ENCODE results near the gene PATJ.
"Not testable (repeated sequence)": the region's sequence is repeated elsewhere in the genome, so short reads cannot be mapped to it uniquely, and the experiment has no call there.

Gene PATJ

GRCh38 chr1:61727544-61727943, 14.7 kb upstream of the PATJ start:
- no peaks in the 10 kb centered on the region for H3K4me1 ChIP-seq (ENCODE audit: control insufficient read depth, low read depth, low read length)
- no peak overlapping the region for H2BK5ac ChIP-seq (ENCODE audit: low read length)
- H3K23ac ChIP-seq (ENCODE audit: low read length), result no peak overlapping the region
- H2BK15ac ChIP-seq (replicated peaks; ENCODE audit: low read depth), result no peak overlapping the region
- no peak overlapping the region for H4K8ac ChIP-seq (ENCODE audit: low read depth, low read length)
- no peak for DNase-seq
- WGBS (ENCODE audit: extremely low coverage, insufficient coverage, low lambda C conversion rate), result no CpG with 5 or more reads among the region's 3 CpGs
- no peak overlapping the region for H2AK5ac ChIP-seq (ENCODE audit: low read length)
- H3K27me3 ChIP-seq (ENCODE audit: insufficient read depth, low read length, poor library complexity), result no peaks in the 10 kb centered on the region
- no peak overlapping the region for H3K4me2 ChIP-seq (ENCODE audit: low read length)
- H3K4me3 ChIP-seq (ENCODE audit: low read length), result no peak overlapping the region
- no peak overlapping the region for H2BK120ac ChIP-seq (ENCODE audit: low read depth, low read length)
- no peaks in the 10 kb centered on the region for H3K36me3 ChIP-seq (ENCODE audit: control insufficient read depth, insufficient read depth, low read length)
- no peak overlapping the region for H4K5ac ChIP-seq (ENCODE audit: low read length)
- H3K79me1 ChIP-seq (ENCODE audit: low read length), result peaks cover 3% of the 10 kb centered on the region
- H3K27ac ChIP-seq (ENCODE audit: low read depth, low read length), result no peak overlapping the region
- no peak overlapping the region for H3K9ac ChIP-seq (ENCODE audit: low read length)
- no peak overlapping the region for H3K4ac ChIP-seq (ENCODE audit: low read depth, low read length)
- H3K79me2 ChIP-seq (ENCODE audit: control insufficient read depth, insufficient read depth, low read length), result peaks cover 10% of the 10 kb centered on the region
- no peak overlapping the region for H3K18ac ChIP-seq (ENCODE audit: low read length)
- no peak overlapping the region for H3K56ac ChIP-seq (ENCODE audit: low read length)

GRCh38 chr1:61730679-61731078, 11.6 kb upstream of the PATJ start:
- H4K8ac ChIP-seq (ENCODE audit: low read depth, low read length); H3K27me3 ChIP-seq (ENCODE audit: insufficient read depth, low read length, poor library complexity): not testable (repeated sequence)

GRCh38 chr1:61732726-61733125, 9.6 kb upstream of the PATJ start:
- no peaks in the 10 kb centered on the region for H3K4me1 ChIP-seq (ENCODE audit: control insufficient read depth, low read depth, low read length)
- H4K8ac ChIP-seq (ENCODE audit: low read depth, low read length), result no peak overlapping the region
- DNase-seq, result no peak
- no peak overlapping the region for H3K4me2 ChIP-seq (ENCODE audit: low read length)
- no peak overlapping the region for H3K4me3 ChIP-seq (ENCODE audit: low read length)
- no peak overlapping the region for H3K9ac ChIP-seq (ENCODE audit: low read length)
- no peak overlapping the region for H3K4ac ChIP-seq (ENCODE audit: low read depth, low read length)
- H2BK15ac ChIP-seq (replicated peaks; ENCODE audit: low read depth), result no peak overlapping the region
- WGBS (ENCODE audit: extremely low coverage, insufficient coverage, low lambda C conversion rate), result no CpG with 5 or more reads among the region's 3 CpGs
- H3K36me3 ChIP-seq (ENCODE audit: control insufficient read depth, insufficient read depth, low read length), result no peaks in the 10 kb centered on the region
- H3K79me2 ChIP-seq (ENCODE audit: control insufficient read depth, insufficient read depth, low read length), result no peaks in the 10 kb centered on the region
- H2AK5ac ChIP-seq (ENCODE audit: low read length), result no peak overlapping the region
- H3K18ac ChIP-seq (ENCODE audit: low read length), result no peak overlapping the region
- H3K79me1 ChIP-seq (ENCODE audit: low read length), result no peaks in the 10 kb centered on the region
- H3K56ac ChIP-seq (ENCODE audit: low read length), result no peak overlapping the region
- no peak overlapping the region for H2BK120ac ChIP-seq (ENCODE audit: low read depth, low read length)
- no peak overlapping the region for H3K27ac ChIP-seq (ENCODE audit: low read depth, low read length)
- H4K5ac ChIP-seq (ENCODE audit: low read length), result no peak overlapping the region
- no peaks in the 10 kb centered on the region for H3K27me3 ChIP-seq (ENCODE audit: insufficient read depth, low read length, poor library complexity)
- H3K23ac ChIP-seq (ENCODE audit: low read length), result no peak overlapping the region
- H2BK5ac ChIP-seq (ENCODE audit: low read length), result no peak overlapping the region

More at GRCh38 chr1:61730679-61731078, 11.6 kb upstream of the PATJ start:
- H2BK120ac ChIP-seq (ENCODE audit: low read depth, low read length); H3K27ac ChIP-seq (ENCODE audit: low read depth, low read length); DNase-seq; H3K18ac ChIP-seq (ENCODE audit: low read length); H2BK15ac ChIP-seq (replicated peaks; ENCODE audit: low read depth); H3K79me1 ChIP-seq (ENCODE audit: low read length); H3K79me2 ChIP-seq (ENCODE audit: control insufficient read depth, insufficient read depth, low read length); H4K5ac ChIP-seq (ENCODE audit: low read length); H2BK5ac ChIP-seq (ENCODE audit: low read length); H3K4me3 ChIP-seq (ENCODE audit: low read length); H3K4me2 ChIP-seq (ENCODE audit: low read length); H3K56ac ChIP-seq (ENCODE audit: low read length); H3K9ac ChIP-seq (ENCODE audit: low read length); H3K4me1 ChIP-seq (ENCODE audit: control insufficient read depth, low read depth, low read length); H3K36me3 ChIP-seq (ENCODE audit: control insufficient read depth, insufficient read depth, low read length); H3K4ac ChIP-seq (ENCODE audit: low read depth, low read length); H2AK5ac ChIP-seq (ENCODE audit: low read length); H3K23ac ChIP-seq (ENCODE audit: low read length): not testable (repeated sequence)
- no CpG with 5 or more reads among the region's 1 CpG for WGBS (ENCODE audit: extremely low coverage, insufficient coverage, low lambda C conversion rate)

GRCh38 chr1:61740751-61741700, 1.3 kb upstream of the PATJ start:
- no peak for DNase-seq
- WGBS (ENCODE audit: extremely low coverage, insufficient coverage, low lambda C conversion rate), result no CpG with 5 or more reads among the region's 19 CpGs

GRCh38 chr1:61742620-61743430, 545 bp downstream of the PATJ start:
- Histone ChIP-seq H3K79me1 (ENCODE audit: low read length) (peaks cover 1% of the 10 kb centered on the region), H3K27ac (ENCODE audit: low read depth, low read length) (peak overlapping the region; percentile 82), H2AK5ac (ENCODE audit: low read length) (no peak overlapping the region), H3K4ac (ENCODE audit: low read depth, low read length) (peak overlapping the region; percentile 75), H3K79me2 (ENCODE audit: control insufficient read depth, insufficient read depth, low read length) (peaks cover 13% of the 10 kb centered on the region), H3K4me1 (ENCODE audit: control insufficient read depth, low read depth, low read length) (peaks cover 8% of the 10 kb centered on the region), H3K9ac (ENCODE audit: low read length) (peak overlapping the region; percentile 69), H3K36me3 (ENCODE audit: control insufficient read depth, insufficient read depth, low read length) (no peaks in the 10 kb centered on the region), H3K18ac (ENCODE audit: low read length) (peak overlapping the region; percentile 97), H2BK15ac (replicated peaks; ENCODE audit: low read depth) (no peak overlapping the region), H3K4me3 (ENCODE audit: low read length) (peak overlapping the region; percentile 62), H4K8ac (ENCODE audit: low read depth, low read length) (no peak overlapping the region), H3K23ac (ENCODE audit: low read length) (no peak overlapping the region), H2BK5ac (ENCODE audit: low read length) (no peak overlapping the region), H2BK120ac (ENCODE audit: low read depth, low read length) (peak overlapping the region; percentile 98), H3K4me2 (ENCODE audit: low read length) (peak overlapping the region; percentile 12), H4K5ac (ENCODE audit: low read length) (no peak overlapping the region), H3K27me3 (ENCODE audit: insufficient read depth, low read length, poor library complexity) (no peaks in the 10 kb centered on the region), H3K56ac (ENCODE audit: low read length) (peak overlapping the region; percentile 84)
- WGBS (ENCODE audit: extremely low coverage, insufficient coverage, low lambda C conversion rate), result no CpG with 5 or more reads among the region's 74 CpGs
- peak; percentile 74 for DNase-seq

More at GRCh38 chr1:61740751-61741700, 1.3 kb upstream of the PATJ start:
- H3K9ac ChIP-seq (ENCODE audit: low read length), result no peak overlapping the region
- no peak overlapping the region for H2BK5ac ChIP-seq (ENCODE audit: low read length)
- no peak overlapping the region for H3K4me2 ChIP-seq (ENCODE audit: low read length)
- H3K27ac ChIP-seq (ENCODE audit: low read depth, low read length), result no peak overlapping the region
- peaks cover 3% of the 10 kb centered on the region for H3K4me1 ChIP-seq (ENCODE audit: control insufficient read depth, low read depth, low read length)
- H3K79me2 ChIP-seq (ENCODE audit: control insufficient read depth, insufficient read depth, low read length), result peaks cover 6% of the 10 kb centered on the region
- no peak overlapping the region for H4K5ac ChIP-seq (ENCODE audit: low read length)
- H2AK5ac ChIP-seq (ENCODE audit: low read length), result no peak overlapping the region
- H2BK120ac ChIP-seq (ENCODE audit: low read depth, low read length), result no peak overlapping the region
- no peak overlapping the region for H4K8ac ChIP-seq (ENCODE audit: low read depth, low read length)
- H3K27me3 ChIP-seq (ENCODE audit: insufficient read depth, low read length, poor library complexity), result no peaks in the 10 kb centered on the region
- no peak overlapping the region for H3K4me3 ChIP-seq (ENCODE audit: low read length)
- H2BK15ac ChIP-seq (replicated peaks; ENCODE audit: low read depth), result no peak overlapping the region
- no peaks in the 10 kb centered on the region for H3K36me3 ChIP-seq (ENCODE audit: control insufficient read depth, insufficient read depth, low read length)
- peaks cover 1% of the 10 kb centered on the region for H3K79me1 ChIP-seq (ENCODE audit: low read length)
- no peak overlapping the region for H3K23ac ChIP-seq (ENCODE audit: low read length)
- H3K4ac ChIP-seq (ENCODE audit: low read depth, low read length), result no peak overlapping the region
- no peak overlapping the region for H3K18ac ChIP-seq (ENCODE audit: low read length)
- H3K56ac ChIP-seq (ENCODE audit: low read length), result no peak overlapping the region
